K562 (cell line): Measurements from ENCODE around the gene CAPN5. TPM values are rescaled to one million over a fixed set of nuclear protein-coding genes. Genes with fewer than 3 reads are reported as not detected.

ENCODE experiments used
- ATAC-seq: fragments of 200-7000 bp; cut with Tn5 transposase; 3 replicates; pipeline ENCODE4 v1.9.1; 2020; ENCODE audit warnings: moderate library complexity
- BruUV-seq: library from RNA; stranded (reverse); fragments of 400-500 nt; replicated peaks from 2 replicates; lab custom pipeline; 2021; lab: Mats Ljungman, UMichigan
- CTCF ChIA-PET: fragments of 300-600 bp; formaldehyde crosslinking; extraction: SDS; loops from one replicate; lab custom pipeline; 2021; ENCODE audit warnings: low intra/inter-chr PET ratio; lab: Yijun Ruan, JAX
- POLR2A ChIA-PET: fragments of 300-600, 350-650 bp; sonication (Branson Sonifier 250); formaldehyde crosslinking; extraction: SDS; loops from one replicate; lab custom pipeline; 2021; ENCODE audit warnings: antibody characterized with exemption, inconsistent platforms; lab: Yijun Ruan, JAX
- DNase-seq, 4 experiments: peaks; one replicate each; pipeline versions ENCODE4 v3.0.0 to v3.0.0-alpha.2; 2011 to 2018; ENCODE audit warnings: low spot score in 3 of 4, mixed read lengths in 3 of 4; ENCODE audit errors: extremely low read depth in 1 of 4
- FAIRE-seq: peaks from 2 replicates; lab custom pipeline; 2011; peaks lifted over from hg19 to GRCh38; lab: Jason Lieb, UNC
- H2AFZ ChIP-seq: 2 replicates; pipeline ENCODE4 v1.6.0; 2011; ENCODE audit warnings: low read depth, low read length, control low read depth, inconsistent platforms
- H3K27ac ChIP-seq: fragments of 200-600 bp; 3 replicates; pipeline ENCODE4 v1.8.0; 2011; ENCODE audit warnings: low read depth, mild to moderate bottlenecking, control low read depth, inconsistent platforms, low read length, moderate library complexity, mixed read lengths; ENCODE audit errors: extremely low read depth
- H3K27me3 ChIP-seq, 2 experiments: fragments of 300-600 bp in 1 of 2; 2 replicates in 1 of 2; 3 replicates in 1 of 2; pipeline versions ENCODE4 v1.6.0 to v1.8.0; 2011; ENCODE audit warnings: inconsistent platforms in 2 of 2, low read length in 2 of 2, mild to moderate bottlenecking in 1 of 2, mixed read lengths in 1 of 2, moderate library complexity in 1 of 2; ENCODE audit not compliant: control insufficient read depth in 2 of 2, insufficient read depth in 2 of 2
- H3K36me3 ChIP-seq: fragments of 300-600 bp; 3 replicates; pipeline ENCODE4 v1.8.0; 2011; ENCODE audit warnings: mild to moderate bottlenecking, low read length, inconsistent platforms; ENCODE audit not compliant: control insufficient read depth, insufficient read depth
- H3K4me1 ChIP-seq, 2 experiments: fragments of 200-600 bp in 1 of 2; replicated peaks in 1 of 2; 2 replicates in 1 of 2; 3 replicates in 1 of 2; pipeline versions ENCODE4 v1.5.1 to v1.8.0; 2011; ENCODE audit warnings: inconsistent platforms in 2 of 2, low read length in 2 of 2, mild to moderate bottlenecking in 1 of 2, mixed read lengths in 1 of 2, moderate library complexity in 1 of 2; ENCODE audit not compliant: control insufficient read depth in 2 of 2, insufficient read depth in 2 of 2
- H3K4me2 ChIP-seq: 2 replicates; pipeline ENCODE4 v1.6.1; 2011; ENCODE audit warnings: low read length, control low read depth, inconsistent platforms, mixed read lengths; ENCODE audit not compliant: insufficient read depth
- H3K4me3 ChIP-seq: fragments of 200-600 bp; sonication (generic), shearing (Covaris generic); 2 replicates; pipeline ENCODE4 v1.5.1; 2016; ENCODE audit warnings: control low read depth, inconsistent platforms
- H3K79me2 ChIP-seq: fragments of 200-600 bp; 3 replicates; pipeline ENCODE4 v1.8.0; 2011; ENCODE audit warnings: low read length, inconsistent platforms; ENCODE audit not compliant: control insufficient read depth, insufficient read depth
- H3K9ac ChIP-seq, 2 experiments: 2 replicates each; pipeline versions ENCODE4 v1.6.0 to v1.6.1; 2011; ENCODE audit warnings: low read depth in 2 of 2, low read length in 2 of 2, control low read depth in 1 of 2, inconsistent platforms in 1 of 2, mild to moderate bottlenecking in 1 of 2, mixed read lengths in 1 of 2; ENCODE audit not compliant: insufficient read depth in 1 of 2
- H3K9me1 ChIP-seq: one replicate; pipeline ENCODE4 v1.6.0; 2011; ENCODE audit warnings: inconsistent platforms, mild to moderate bottlenecking, low read length, moderate library complexity; ENCODE audit not compliant: control insufficient read depth, insufficient read depth
- H3K9me3 ChIP-seq: replicated peaks from 2 replicates; pipeline ENCODE4 v1.5.1; 2011; ENCODE audit warnings: low read depth, low read length, inconsistent platforms; ENCODE audit not compliant: control insufficient read depth, insufficient read depth
- H4K20me1 ChIP-seq: replicated peaks from 2 replicates; pipeline ENCODE4 v1.6.1; 2011; ENCODE audit warnings: low read length, inconsistent platforms, mixed read lengths; ENCODE audit not compliant: control insufficient read depth, insufficient read depth
- FOS ChIP-seq: IDR thresholded peaks from 3 replicates; pipeline ENCODE4 v1.6.1; 2011; ENCODE audit not compliant: insufficient read length; ENCODE audit errors: extremely low read depth
- HNRNPL ChIP-seq: fragments of 200-400 bp; formaldehyde crosslinking; IDR thresholded peaks from 2 replicates; pipeline ENCODE4 v1.6.1; 2017; ENCODE audit warnings: low read depth, mild to moderate bottlenecking, low read length
- MBD1 ChIP-seq: fragments of 250-450 bp; sonication (Bioruptor Pico); IDR thresholded peaks from 2 replicates; pipeline ENCODE4 v1.8.0; 2022; ENCODE audit warnings: inconsistent platforms
- MBD2 ChIP-seq: sonication (generic); IDR thresholded peaks from 2 replicates; pipeline ENCODE4 v1.6.1; 2016; ENCODE audit warnings: low read depth, borderline replicate concordance
- MEIS2 ChIP-seq: fragments of 450-650 bp; IDR thresholded peaks from 2 replicates; pipeline ENCODE4 v1.6.1; 2014; ENCODE audit warnings: mild to moderate bottlenecking; ENCODE audit not compliant: partially characterized antibody
- NCOA6 ChIP-seq: fragments of 450-650 bp; IDR thresholded peaks from 2 replicates; pipeline ENCODE4 v1.6.1; 2017; ENCODE audit warnings: mild to moderate bottlenecking
- NR2F6 ChIP-seq: fragments of 450-650 bp; formaldehyde crosslinking; IDR thresholded peaks from 2 replicates; pipeline ENCODE4 v1.4.0; 2020; ENCODE audit warnings: mild to moderate bottlenecking
- PRPF4 ChIP-seq: fragments of 200-400 bp; formaldehyde crosslinking; IDR thresholded peaks from one replicate; pipeline ENCODE4 v1.6.1; 2017; ENCODE audit warnings: low read length, low read depth, mild to moderate bottlenecking; ENCODE audit not compliant: insufficient read depth, poor library complexity, severe bottlenecking
- RBM39 ChIP-seq: fragments of 200-400 bp; formaldehyde crosslinking; optimal IDR thresholded peaks from 2 replicates; pipeline ENCODE3; 2018; ENCODE audit warnings: low read depth, low read length
- SAFB2 ChIP-seq: fragments of 200-400 bp; formaldehyde crosslinking; IDR thresholded peaks from 2 replicates; pipeline ENCODE4 v1.6.1; 2018; ENCODE audit warnings: borderline replicate concordance, low read length, low read depth, moderate library complexity; ENCODE audit not compliant: severe bottlenecking
- SMC3 ChIP-seq: conservative IDR thresholded peaks from 2 replicates; pipeline ENCODE4 v1.6.1; 2011; ENCODE audit warnings: low read depth, low read length, improper control_type of control experiment; ENCODE audit not compliant: insufficient read depth
- TAL1 ChIP-seq: fragments of 450-650 bp; IDR thresholded peaks from 2 replicates; pipeline ENCODE4 v1.6.1; 2016; ENCODE audit warnings: mild to moderate bottlenecking
- TCF7L2 ChIP-seq: fragments of 150-350 bp; IDR thresholded peaks from 2 replicates; pipeline ENCODE4 v1.6.1; 2016; ENCODE audit warnings: low read depth, mild to moderate bottlenecking, low read length, moderate library complexity
- TFAM ChIP-seq: fragments of 250-450 bp; sonication (Bioruptor Pico); conservative IDR thresholded peaks from 2 replicates; pipeline ENCODE4 v1.5.0; 2021; ENCODE audit warnings: mild to moderate bottlenecking, moderate library complexity
- XRCC4 ChIP-seq: IDR thresholded peaks from one replicate; pipeline ENCODE4 v1.6.1; 2011; ENCODE audit not compliant: insufficient read depth, insufficient read length; ENCODE audit errors: extremely low read depth
- ZFP91 ChIP-seq: sonication (generic); formaldehyde crosslinking; IDR thresholded peaks from 2 replicates; pipeline ENCODE4 v1.8.0; 2022; ENCODE audit warnings: mild to moderate bottlenecking, missing genetic modification reagents
- ZNF253 ChIP-seq: fragments of 250-450 bp; sonication (Bioruptor Pico); conservative IDR thresholded peaks from 2 replicates; pipeline ENCODE4 v1.6.1; 2021; ENCODE audit warnings: mild to moderate bottlenecking
- ZNF282 ChIP-seq: sonication (generic); formaldehyde crosslinking; IDR thresholded peaks from 2 replicates; pipeline ENCODE4 v1.8.1; 2023; ENCODE audit warnings: missing genetic modification reagents
- ZNF586 ChIP-seq: fragments of 450-650 bp; formaldehyde crosslinking; conservative IDR thresholded peaks from 2 replicates; pipeline ENCODE4 v1.4.0; 2020; ENCODE audit warnings: mild to moderate bottlenecking, moderate library complexity
- ZNF696 ChIP-seq: fragments of 250-450 bp; sonication (Bioruptor Pico); conservative IDR thresholded peaks from 2 replicates; pipeline ENCODE4 v1.4.0; 2020; ENCODE audit warnings: mild to moderate bottlenecking, moderate library complexity
- WGBS: fragments of 100-300 bp; shearing (Covaris generic); methylation state at CpG from one replicate; pipeline ENCODE4 v1.1.6; 2016; ENCODE audit warnings: low coverage, mixed read lengths; ENCODE audit not compliant: insufficient coverage; ENCODE audit errors: missing lambda C conversion rate; 5-methylcytosine and 5-hydroxymethylcytosine counted together
- in situ Hi-C: fragments of 300-500 bp; cut with MboI; formaldehyde crosslinking; loops from 4 replicates; pipeline ENCODE4 v1.15.0; 2018; ENCODE audit warnings: inconsistent platforms, mixed read lengths
- intact Hi-C: fragments of 100-400 bp; cut with micrococcal nuclease; formaldehyde crosslinking; loops from 2 replicates; pipeline ENCODE4 v1.14.2; 2022
- polyA plus RNA-seq, 8 experiments: library from polyadenylated mRNA; depleted of rRNA in 4 of 8; stranded (reverse) in 5 of 8; unstranded in 3 of 8; fragments of >200 nt; fragmentation: Nextera tagmentation in 2 of 8; fragmentation: Illumina TruSeq in 1 of 8; extraction: Ambion mirVana in 2 of 8; extraction: Trizol in 1 of 8; gene quantifications; 2 replicates each; pipeline versions ENCODE4 v1.2.1 to v1.2.3, GENCODE V29; 2011 to 2014; ENCODE audit warnings: inconsistent platforms in 1 of 8, missing spikeins in 1 of 8
- total RNA-seq, 7 experiments: library from RNA; depleted of rRNA in 6 of 7; stranded (reverse); fragments of >200 nt in 6 of 7; fragmentation: Illumina TruSeq in 2 of 7; extraction: Trizol in 2 of 7; gene quantifications; 2 replicates each; pipeline versions ENCODE4 v1.2.1 to v1.2.3, GENCODE V29; 2011 to 2021; ENCODE audit warnings: low replicate concordance in 1 of 7

The CAPN5 gene
- total and polyA plus RNA-seq, 9 of the 15 experiments (the other 6 are each of a cell fraction or from before 2014, with no cell fraction given), result 0.04 to 0.44 (median 0.14) TPM; not detected in 2

- FAIRE-seq (no peak), ATAC-seq (no peak), DNase-seq (no peak)
- intact Hi-C loops (no loop called here), in situ Hi-C loops (no loop called here)
- H3K9me3 ChIP-seq, result no peaks in the 10 kb centered on the region
- no peak overlapping the region for H3K27ac ChIP-seq
- peaks cover 5% of the 10 kb centered on the region; the same call in 1 of the 2 replicates for H4K20me1 ChIP-seq
- no peak overlapping the region for H2AFZ ChIP-seq
- peaks cover 3% of the 10 kb centered on the region for H3K9me1 ChIP-seq
- no peaks in the 10 kb centered on the region for H3K4me1 ChIP-seq
- ChIA-PET POLR2A (interaction anchor here (0.7 kb wide), 1 partner anchor 23 kb away, joined by 3 read pairs; no protein-coding TSS in a partner anchor), CTCF (no interaction called here)
- H3K27me3 ChIP-seq, result peaks cover 3 to 52% of the 10 kb centered on the region in 2 experiments; a peak in 4 of 5 replicates
- no peak overlapping the region for H3K4me2 ChIP-seq
- no peaks in the 10 kb centered on the region for H3K79me2 ChIP-seq
- WGBS, result 0% methylated on average over 8 of the region's 8 CpGs
- no peak overlapping the region for H3K9ac ChIP-seq
- no peak for TF ChIP-seq FOS
- no peak for TF ChIP-seq PRPF4
- TF ChIP-seq NCOA6, result no peak
- no peak for TF ChIP-seq SAFB2
- TF ChIP-seq TFAM (CRISPR knock-in tag), result no peak
- TF ChIP-seq MBD1 (CRISPR knock-in tag), result no peak
- TF ChIP-seq HNRNPL, result no peak
- TF ChIP-seq ZNF586, result no peak
- TF ChIP-seq XRCC4, result no peak
- no peak for TF ChIP-seq MBD2
- TF ChIP-seq ZNF253, result no peak
- TF ChIP-seq ZNF282, result no peak
- no peak for TF ChIP-seq ZNF696 (CRISPR knock-in tag)
- TF ChIP-seq TAL1, result no peak
- TF ChIP-seq TCF7L2, result no peak
- TF ChIP-seq ZFP91 (CRISPR knock-in tag), result no peak
- TF ChIP-seq MEIS2, result no peak
- TF ChIP-seq NR2F6 (CRISPR knock-in tag), result no peak
- TF ChIP-seq SMC3, result no peak
- TF ChIP-seq RBM39, result no peak
- BruUV-seq, result no TSS peak
- H3K4me3 ChIP-seq, result no peak overlapping the region
- H3K36me3 ChIP-seq, result no peaks in the 10 kb centered on the region
These were observed 99.2 kb downstream of the CAPN5 start for GRCh38 chr11:77166021-77166420.
